NCI-H526 treated with DMSO at 0.1 percent for 48 hours (cell line): ENCODE results near the gene KRTAP9-4.
"Not testable (repeated sequence)": the region's sequence is repeated elsewhere in the genome, so short reads cannot be mapped to it uniquely, and the experiment has no call there.

ENCODE experiments used
- DNase-seq: peaks from one replicate; lab custom pipeline; 2025; lab: John Stamatoyannopoulos, UW

The KRTAP9-4 gene

DNA sequence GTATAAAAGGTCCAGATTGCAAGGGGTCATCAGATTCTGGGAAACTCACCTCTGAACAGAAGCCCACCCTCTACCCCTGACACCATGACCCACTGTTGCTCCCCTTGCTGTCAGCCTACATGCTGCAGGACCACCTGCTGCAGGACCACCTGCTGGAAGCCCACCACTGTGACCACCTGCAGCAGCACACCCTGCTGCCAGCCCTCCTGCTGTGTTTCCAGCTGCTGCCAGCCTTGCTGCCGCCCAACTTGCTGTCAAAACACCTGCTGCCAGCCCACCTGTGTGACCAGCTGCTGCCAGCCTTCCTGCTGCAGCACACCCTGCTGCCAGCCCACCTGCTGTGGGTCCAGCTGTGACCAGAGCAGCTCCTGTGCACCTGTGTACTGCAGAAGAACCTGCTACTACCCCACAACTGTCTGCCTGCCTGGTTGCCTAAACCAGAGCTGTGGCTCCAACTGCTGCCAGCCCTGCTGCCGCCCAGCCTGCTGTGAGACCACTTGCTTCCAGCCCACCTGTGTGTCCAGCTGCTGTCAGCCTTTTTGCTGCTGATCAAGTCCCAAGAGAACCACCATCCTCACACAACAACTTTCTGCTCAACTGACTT, at the start of gene KRTAP9-4:
Gene KRTAP9-4, plus strand, starts transcription at position 51 of the 604 bp plus-strand sequence. Its CDS starts 34 bp downstream, at position 85.
- not testable (repeated sequence) for DNase-seq

GRCh38 chr17:41211845-41212466, 37.5 kb upstream of the KRTAP9-4 start:
- no peak for DNase-seq

DNA sequence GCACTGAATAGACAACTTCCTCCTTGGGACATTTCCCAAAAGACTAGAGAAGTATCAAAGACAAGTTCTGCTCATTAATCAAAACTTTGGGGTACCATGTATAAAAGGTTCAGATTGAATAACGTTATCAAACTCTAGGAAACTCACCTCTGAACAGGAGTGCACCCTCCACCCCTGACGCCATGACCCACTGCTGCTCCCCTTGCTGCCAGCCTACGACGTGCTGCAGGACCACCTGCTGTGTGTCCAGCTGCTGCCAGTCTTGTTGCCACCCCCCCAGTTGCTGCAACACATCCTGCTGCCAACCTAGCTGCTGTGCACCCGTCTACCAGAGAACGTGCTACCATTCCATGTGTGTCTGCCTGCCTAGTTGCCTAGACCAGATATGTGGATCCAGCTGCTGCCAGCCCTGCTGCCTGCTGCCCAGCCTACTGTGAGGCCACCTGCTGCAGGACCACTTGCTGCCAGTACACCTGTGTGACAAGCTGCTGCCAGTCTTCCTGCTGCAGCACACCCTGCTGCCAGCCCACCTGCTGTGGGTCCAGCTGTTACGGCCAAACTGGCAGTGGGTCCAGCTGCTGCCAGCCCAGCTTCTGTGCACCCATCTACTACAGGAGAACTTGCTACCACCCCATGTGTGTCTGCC, 36.8 kb upstream of the KRTAP9-4 start:
- no peak for DNase-seq

DNA sequence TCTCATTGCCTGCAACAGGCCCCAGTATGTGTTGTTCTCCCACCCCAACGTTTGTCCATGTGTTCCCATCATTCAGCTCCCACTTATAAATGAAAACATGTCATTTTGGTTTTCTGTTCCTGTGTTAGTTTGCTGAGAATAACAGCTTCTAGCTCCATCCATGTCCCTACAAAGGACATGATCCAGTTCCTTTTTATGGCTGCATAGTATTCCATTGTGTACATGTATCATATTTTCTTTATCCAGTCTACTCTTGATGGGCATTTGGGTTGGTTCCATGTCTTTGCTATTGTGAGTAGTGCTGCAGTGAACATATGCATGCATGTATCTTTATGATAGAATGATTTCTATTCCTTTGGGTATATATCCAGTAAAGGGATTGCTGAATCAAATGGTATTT, 33.8 kb upstream of the KRTAP9-4 start:
- DNase-seq: no peak

DNA sequence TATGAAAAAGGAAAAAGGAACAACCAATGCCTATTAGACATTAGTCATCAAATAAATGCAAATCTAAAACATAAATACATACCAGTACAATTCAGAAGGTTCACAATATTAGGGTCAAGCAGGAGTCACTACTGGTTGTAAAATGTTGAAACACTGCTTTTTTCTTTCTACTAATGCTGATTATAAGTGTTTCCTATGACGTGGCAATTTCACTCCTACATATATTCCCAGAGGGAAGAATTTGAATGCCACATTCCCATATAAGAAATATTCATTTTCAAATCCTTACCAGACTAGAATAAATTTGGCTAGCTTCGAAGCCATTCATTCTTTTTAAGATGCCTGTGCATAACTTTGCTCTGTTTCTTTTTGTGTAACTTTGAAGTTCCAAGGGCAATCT, 25.7 kb upstream of the KRTAP9-4 start:
- DNase-seq: no peak

- no peak for DNase-seq
Measured at GRCh38 chr17:41226051-41226450, 23.4 kb upstream of the KRTAP9-4 start.

DNA sequence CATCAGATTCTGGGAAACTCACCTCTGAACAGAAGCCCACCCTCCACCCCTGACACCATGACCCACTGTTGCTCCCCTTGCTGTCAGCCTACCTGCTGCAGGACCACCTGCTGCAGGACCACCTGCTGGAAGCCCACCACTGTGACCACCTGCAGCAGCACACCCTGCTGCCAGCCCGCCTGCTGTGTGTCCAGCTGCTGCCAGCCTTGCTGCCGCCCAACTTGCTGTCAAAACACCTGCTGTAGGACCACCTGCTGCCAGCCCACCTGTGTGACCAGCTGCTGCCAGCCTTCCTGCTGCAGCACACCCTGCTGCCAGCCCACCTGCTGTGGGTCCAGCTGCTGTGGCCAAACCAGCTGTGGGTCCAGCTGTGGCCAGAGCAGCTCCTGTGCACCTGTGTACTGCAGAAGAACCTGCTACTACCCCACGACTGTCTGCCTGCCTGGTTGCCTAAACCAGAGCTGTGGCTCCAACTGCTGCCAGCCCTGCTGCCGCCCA, 22.8 kb upstream of the KRTAP9-4 start, which contains the start of gene KRTAP9-2:
Gene KRTAP9-2, plus strand, starts transcription at position 51 of the 498 bp plus-strand sequence. Its CDS starts 7 bp downstream, at position 58.
- DNase-seq: not testable (repeated sequence)

GRCh38 chr17:41230094-41230493, 19.4 kb upstream of the KRTAP9-4 start:
- no peak for DNase-seq

DNA sequence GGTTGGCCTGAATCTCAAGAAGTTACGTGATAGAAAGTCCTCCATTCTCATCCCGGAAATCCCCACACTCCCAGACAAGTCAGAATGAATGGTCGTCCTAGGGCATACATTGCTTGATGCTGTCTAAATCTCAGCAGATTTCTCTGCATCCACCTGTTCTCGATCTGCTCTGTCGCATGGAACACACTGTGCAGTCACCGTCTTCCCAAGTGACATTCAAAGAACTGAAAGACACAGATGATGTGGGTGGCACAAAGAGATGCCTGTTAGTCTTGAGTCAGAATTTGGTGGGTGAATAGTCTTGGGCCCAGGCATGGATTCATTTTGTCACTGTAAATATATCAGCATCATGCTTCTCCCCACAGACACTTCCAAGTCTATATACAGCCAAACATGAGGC, 17.8 kb upstream of the KRTAP9-4 start:
- no peak for DNase-seq

- not testable (repeated sequence) for DNase-seq
Measured at GRCh38 chr17:41232399-41233105, 16.9 kb upstream of the KRTAP9-4 start, which contains the start of gene KRTAP9-3. TSS of gene KRTAP9-3 (plus strand) at chr17:41232449. CDS start at chr17:41232502, 53 bp downstream.

- DNase-seq: not testable (repeated sequence)
Measured at GRCh38 chr17:41237116-41237515, 12.4 kb upstream of the KRTAP9-4 start.

DNA sequence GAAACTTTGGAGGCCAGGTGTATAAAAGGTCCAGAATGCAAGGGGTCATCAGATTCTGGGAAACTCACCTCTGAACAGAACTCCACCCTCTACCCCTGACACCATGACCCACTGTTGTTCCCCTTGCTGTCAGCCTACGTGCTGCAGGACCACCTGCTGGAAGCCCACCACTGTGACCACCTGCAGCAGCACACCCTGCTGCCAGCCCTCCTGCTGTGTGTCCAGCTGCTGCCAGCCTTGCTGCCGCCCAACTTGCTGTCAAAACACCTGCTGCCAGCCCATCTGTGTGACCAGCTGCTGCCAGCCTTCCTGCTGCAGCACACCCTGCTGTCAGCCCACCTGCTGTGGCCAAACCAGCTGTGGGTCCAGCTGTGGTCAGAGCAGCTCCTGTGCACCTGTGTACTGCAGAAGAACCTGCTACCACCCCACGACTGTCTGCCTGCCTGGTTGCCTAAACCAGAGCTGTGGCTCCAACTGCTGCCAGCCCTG, 11.5 kb upstream of the KRTAP9-4 start, which contains the start of gene KRTAP9-8:
Gene KRTAP9-8, plus strand, starts transcription at position 51 of the 489 bp plus-strand sequence. Its CDS starts 53 bp downstream, at position 104.
- DNase-seq: not testable (repeated sequence)

DNA sequence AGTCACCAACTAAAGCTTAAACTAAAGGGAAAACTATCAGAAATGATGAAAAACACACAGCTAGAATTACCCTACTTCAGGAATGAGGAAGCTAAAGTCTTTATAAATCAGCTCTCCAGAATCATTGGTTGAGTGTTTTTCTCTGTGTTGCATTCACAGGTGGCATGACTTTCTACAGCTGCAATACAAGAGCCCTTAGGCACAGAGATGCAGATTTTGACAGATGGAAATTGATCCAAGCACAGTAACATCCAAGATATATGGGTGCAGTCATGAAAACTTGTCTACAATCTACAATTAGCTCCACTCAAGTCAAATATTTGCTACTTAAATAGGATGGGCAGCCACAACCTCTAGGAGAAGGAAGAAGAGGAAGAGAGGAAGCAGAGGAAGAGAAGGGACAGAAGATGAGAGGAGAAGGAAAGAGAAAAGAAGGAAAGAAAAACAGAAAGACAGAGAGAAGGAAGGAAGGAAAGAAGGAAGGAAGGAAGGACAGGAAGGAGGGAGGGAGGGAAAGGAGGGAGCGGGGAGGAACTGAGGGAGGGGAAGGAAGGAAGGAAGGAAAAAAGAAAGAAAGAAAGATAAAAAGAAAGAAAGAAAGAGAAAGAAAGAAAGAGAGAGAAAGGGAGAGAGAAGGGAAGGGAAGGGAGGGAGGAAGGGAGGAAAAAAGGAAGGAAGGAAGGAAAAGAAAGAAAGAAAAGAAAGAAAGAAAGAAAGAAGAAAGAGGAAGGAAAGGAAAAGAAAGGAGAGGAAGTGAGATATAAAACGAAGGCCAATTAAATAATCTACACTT, 2.3 kb upstream of the KRTAP9-4 start:
- DNase-seq: not testable (repeated sequence)

- DNase-seq: no peak
Measured at GRCh38 chr17:41251261-41251660, 1.8 kb downstream of the KRTAP9-4 start.

- no peak for DNase-seq
Measured at GRCh38 chr17:41254861-41255260, 5.4 kb downstream of the KRTAP9-4 start.

DNA sequence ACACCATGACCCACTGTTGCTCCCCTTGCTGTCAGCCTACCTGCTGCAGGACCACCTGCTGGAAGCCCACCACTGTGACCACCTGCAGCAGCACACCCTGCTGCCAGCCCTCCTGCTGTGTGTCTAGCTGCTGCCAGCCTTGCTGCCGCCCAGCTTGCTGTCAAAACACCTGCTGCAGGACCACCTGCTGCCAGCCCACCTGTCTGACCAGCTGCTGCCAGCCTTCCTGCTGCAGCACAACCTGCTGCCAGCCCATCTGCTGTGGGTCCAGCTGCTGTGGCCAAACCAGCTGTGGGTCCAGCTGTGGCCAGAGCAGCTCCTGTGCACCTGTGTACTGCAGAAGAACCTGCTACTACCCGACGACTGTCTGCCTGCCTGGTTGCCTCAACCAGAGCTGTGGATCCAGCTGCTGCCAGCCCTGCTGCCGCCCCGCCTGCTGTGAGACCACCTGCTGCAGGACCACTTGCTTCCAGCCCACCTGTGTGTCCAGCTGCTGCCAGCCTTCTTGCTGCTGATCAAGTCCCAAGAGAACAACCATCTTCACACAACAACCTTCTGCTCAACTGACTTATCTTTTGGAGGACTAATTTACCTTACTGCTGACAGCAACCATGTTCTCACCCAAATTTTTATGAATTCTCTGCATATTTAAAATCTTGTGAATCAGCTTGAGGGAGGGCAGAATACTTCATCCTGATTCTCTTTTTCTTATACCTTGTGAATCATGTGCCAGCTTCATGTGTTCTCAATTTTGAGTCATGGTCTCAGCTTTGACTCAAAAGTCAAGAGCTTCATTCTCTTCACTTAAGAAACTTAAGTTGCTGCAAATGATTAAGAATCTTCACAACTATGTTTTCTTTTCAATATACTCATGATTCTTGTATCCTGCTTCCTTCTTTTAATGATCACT, 6.1 kb downstream of the KRTAP9-4 start, which contains the start of gene KRTAP9-9:
Gene KRTAP9-9, plus strand, starts transcription at position 4 of the 910 bp plus-strand sequence.
- not testable (repeated sequence) for DNase-seq

DNA sequence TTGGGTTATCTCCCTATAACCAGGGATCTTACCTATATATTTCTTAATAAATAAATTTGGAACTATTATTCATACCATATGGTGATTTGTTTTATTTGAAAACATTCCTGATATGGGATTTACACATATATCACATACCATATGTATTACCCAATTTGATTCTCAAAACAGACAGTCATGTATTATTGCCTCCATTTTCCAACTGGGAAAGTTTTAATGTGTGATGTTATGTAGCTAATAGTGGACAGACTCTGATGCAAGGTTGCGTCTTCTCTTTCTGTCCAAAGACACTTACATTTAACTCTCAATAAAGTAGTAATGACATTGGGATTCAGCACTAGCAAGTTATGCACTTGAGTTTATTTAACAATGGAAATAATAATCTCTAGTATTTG, 6.8 kb downstream of the KRTAP9-4 start:
- DNase-seq: no peak

DNA sequence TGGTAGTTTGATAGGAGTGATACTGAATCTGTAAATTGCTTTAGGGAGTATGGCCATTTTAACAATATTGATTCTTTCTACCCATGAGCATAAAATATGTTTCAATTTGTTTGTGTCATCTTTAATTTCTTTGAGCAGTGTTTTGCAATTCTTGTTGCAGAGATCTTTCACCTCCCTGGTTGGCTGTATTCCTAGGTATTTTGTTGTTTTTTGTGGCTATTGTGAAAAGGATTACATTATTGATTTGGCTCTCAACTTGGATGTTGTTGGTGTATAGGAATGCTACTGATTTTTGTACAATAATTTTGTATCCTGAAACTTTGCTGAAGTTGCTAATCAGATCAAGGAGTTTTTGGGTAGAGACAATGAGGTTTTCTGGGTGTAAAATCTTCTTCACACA, 8.9 kb downstream of the KRTAP9-4 start:
- DNase-seq: no peak

DNA sequence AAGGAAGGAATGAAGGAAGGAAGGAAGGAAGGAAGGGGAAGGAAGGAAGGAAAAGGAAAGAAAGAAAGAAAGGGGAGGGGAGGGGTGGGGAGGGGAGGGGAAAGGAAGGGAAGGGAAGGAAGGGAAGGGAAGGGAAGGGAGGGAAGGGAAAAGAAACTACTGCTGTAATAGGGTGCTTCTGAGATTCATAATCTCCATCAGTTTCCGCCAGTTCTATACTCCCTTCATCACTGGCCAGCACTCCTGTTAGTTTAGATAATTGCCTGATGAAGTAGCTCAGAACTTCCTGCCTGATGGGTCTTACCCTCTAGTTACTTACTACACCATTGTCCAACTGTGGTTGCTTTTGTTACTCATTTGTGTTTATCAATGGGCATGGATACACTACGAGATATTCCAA, 13.7 kb downstream of the KRTAP9-4 start:
- no peak for DNase-seq

DNA sequence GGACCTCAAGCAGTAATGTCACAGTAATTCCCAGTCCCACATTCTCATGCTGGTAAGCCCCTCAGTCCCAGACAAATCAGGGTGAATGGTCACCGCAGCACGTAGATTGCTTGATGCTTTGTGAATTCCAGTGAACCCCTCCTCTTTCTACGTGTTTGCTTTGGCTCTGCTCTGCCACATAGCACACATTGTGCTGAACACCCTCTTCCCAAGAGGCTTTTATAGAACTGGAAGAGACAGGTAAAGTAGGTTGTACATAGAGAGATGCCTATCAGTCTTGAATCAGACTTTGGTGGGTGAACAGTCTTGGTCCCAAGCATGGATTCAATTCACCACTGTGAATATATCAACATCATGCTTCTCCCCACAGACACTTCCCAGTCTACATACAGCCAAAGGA, 15.1 kb downstream of the KRTAP9-4 start:
- no peak for DNase-seq
